ENCODE data around the gene GSC2.

The GSC2 gene

DNA sequence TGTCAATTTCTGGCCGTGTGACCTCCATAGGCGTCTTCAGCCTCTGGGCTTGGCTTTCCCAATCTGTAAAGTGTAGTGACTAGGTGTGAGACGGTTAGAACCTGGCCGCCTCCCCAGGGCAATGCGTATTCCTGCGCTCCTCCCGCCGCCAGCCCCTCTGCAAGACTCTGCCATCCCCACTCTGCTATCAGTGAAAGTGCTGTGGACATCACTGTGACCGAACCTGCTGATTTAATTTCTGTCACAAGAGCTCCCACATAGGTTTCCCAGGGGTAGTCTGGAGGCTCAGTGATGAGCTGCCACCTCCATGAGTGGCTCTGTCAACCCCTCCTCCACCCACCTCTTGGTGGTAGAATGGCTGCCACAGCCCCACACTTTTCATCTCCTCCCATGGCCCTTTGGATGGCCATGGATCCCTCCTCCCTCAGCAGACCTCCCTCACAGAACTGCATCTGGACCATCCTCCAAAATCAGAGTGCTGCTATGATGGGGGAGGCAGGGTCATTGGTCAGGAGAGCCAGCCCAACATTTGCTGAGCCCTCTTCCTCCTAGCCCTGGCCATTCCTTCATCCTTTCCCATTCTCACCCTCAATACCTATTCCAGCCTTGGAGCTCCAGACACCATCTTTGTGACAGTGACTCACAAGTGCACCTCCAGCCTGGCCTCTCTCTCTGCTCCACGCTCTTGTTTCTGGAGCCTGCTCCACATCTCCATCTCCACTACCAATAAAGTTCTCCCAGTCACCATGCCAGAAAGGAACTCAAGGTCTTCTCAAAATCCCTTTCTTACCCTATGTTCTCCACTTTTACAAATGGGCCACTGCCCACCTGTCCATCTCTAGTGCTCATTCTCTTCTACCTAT is 1.5 kb upstream of the GSC2 start:
- TF ChIP-seq YY1 (IDR thresholded peaks at IDR 0.05; ENCODE audit: low read depth) = no peak
- TF ChIP-seq TEAD4 (IDR thresholded peaks at IDR 0.05) = no peak
- TF ChIP-seq FOXM1 (IDR thresholded peaks at IDR 0.05; ENCODE audit: borderline replicate concordance, low read depth) = no peak
- TF ChIP-seq, protein P1, sequence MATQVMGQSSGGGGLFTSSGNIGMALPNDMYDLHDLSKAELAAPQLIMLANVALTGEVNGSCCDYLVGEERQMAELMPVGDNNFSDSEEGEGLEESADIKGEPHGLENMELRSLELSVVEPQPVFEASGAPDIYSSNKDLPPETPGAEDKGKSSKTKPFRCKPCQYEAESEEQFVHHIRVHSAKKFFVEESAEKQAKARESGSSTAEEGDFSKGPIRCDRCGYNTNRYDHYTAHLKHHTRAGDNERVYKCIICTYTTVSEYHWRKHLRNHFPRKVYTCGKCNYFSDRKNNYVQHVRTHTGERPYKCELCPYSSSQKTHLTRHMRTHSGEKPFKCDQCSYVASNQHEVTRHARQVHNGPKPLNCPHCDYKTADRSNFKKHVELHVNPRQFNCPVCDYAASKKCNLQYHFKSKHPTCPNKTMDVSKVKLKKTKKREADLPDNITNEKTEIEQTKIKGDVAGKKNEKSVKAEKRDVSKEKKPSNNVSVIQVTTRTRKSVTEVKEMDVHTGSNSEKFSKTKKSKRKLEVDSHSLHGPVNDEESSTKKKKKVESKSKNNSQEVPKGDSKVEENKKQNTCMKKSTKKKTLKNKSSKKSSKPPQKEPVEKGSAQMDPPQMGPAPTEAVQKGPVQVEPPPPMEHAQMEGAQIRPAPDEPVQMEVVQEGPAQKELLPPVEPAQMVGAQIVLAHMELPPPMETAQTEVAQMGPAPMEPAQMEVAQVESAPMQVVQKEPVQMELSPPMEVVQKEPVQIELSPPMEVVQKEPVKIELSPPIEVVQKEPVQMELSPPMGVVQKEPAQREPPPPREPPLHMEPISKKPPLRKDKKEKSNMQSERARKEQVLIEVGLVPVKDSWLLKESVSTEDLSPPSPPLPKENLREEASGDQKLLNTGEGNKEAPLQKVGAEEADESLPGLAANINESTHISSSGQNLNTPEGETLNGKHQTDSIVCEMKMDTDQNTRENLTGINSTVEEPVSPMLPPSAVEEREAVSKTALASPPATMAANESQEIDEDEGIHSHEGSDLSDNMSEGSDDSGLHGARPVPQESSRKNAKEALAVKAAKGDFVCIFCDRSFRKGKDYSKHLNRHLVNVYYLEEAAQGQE (IDR thresholded peaks at IDR 0.05; ENCODE audit: low read depth) = no peak

DNA sequence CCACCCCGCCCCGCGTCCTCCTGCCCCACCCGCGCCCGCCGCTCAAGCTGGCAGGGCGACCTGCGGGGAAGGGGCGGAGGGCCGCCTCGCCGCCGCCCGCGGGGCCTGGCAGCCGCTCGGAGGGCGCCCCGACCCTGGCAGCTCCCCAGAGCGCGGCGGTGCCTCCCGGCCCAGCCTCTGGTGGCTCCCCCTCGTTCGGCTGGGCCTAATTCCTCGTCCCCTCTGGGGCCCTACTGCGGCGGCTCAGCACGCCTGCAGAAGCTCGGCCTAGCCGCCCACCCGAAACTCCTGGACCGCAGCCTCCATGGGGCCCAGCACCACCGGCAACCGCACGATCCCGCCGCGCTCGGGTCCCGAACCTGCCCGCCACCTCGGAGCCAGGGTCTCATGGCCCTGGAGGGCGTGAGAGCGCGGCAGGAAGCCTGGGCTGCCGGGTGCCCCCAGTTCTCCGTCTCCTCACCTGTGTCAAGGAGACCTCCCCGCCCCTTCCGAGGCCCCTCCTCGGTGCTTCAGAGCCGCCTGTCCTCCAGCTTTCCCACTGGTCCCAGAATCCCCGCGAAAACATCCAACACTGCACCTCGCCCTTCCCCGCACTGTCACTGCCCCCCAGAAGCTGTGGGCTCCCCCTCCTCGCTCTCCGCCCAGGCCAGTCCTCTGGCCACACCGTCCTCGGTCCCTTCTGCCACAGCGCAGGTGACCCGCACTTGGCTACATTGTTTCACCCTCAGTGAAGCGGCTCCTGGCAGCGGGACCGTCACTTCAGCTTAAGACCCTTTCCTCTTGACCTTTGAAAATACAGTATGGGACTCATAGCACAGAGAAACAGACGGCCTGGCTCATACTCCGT is 613 bp upstream of the GSC2 start:
- TF ChIP-seq EGR1 (IDR thresholded peaks at IDR 0.05) = no peak
- TF ChIP-seq ZBTB7A (IDR thresholded peaks at IDR 0.05; ENCODE audit: low read depth) = no peak
- no peak for TF ChIP-seq CREB1 (IDR thresholded peaks at IDR 0.05; ENCODE audit: low read depth)
- no peak for TF ChIP-seq RAD21 (IDR thresholded peaks at IDR 0.05; ENCODE audit: low read depth)
- TF ChIP-seq FOXM1 (IDR thresholded peaks at IDR 0.05; ENCODE audit: borderline replicate concordance, low read depth) = no peak
- no peak for TF ChIP-seq TAF1 (IDR thresholded peaks at IDR 0.05; ENCODE audit: low read depth)
- no peak for TF ChIP-seq NFIC (IDR thresholded peaks at IDR 0.05)
- TF ChIP-seq, protein P1 (IDR thresholded peaks at IDR 0.05; ENCODE audit: low read depth) = no peak
- TF ChIP-seq, protein P2, sequence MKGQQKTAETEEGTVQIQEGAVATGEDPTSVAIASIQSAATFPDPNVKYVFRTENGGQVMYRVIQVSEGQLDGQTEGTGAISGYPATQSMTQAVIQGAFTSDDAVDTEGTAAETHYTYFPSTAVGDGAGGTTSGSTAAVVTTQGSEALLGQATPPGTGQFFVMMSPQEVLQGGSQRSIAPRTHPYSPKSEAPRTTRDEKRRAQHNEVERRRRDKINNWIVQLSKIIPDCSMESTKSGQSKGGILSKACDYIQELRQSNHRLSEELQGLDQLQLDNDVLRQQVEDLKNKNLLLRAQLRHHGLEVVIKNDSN (IDR thresholded peaks at IDR 0.05) = no peak
- no peak for TF ChIP-seq CEBPB (IDR thresholded peaks at IDR 0.05)

DNA sequence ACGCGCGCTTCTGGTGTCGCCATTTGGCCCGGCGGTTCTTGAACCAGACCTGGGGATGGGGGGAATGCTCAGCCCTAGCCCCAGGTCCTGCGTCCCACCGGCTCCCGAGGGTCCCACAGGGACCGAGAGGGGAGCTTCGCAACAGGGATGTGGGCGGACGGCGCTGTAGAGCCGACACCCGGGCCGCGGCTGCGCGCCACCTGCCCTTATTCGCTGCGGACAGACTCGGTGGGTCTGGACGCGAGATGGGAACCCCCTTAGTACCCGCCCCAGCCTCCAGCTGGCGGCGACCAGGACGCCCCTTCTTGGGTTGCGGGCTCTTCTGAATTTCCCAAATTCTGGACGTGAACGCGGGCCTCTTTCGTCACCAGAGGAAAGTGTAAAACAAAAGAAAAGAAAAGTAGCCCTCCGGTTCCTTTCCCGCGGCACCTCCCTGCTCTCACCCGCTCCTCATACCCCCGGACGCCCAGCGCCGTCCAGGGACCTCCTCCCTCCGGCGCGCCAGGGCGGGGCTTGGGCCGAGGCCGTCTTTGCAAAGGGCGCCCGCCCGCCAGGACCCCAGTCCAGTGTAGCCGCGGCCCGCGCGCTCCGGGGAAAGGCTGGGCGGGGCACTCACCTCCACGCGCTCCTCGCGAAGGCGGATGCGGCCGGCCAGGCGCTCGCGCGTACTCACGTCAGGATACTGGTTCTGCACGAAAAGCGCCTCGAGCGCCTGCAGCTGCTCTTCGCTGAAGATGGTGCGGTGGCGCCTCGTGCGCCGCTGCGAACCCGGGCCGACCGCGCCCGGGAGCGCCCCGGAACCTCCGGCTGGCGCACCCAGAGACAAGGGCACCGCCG is 827 bp downstream of the GSC2 start:
- TF ChIP-seq, protein P3, sequence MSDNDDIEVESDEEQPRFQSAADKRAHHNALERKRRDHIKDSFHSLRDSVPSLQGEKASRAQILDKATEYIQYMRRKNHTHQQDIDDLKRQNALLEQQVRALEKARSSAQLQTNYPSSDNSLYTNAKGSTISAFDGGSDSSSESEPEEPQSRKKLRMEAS (IDR thresholded peaks at IDR 0.05) = peak; percentile 46; the same call in 1 of the 2 replicates
- no peak for TF ChIP-seq CEBPB (IDR thresholded peaks at IDR 0.05)

DNA sequence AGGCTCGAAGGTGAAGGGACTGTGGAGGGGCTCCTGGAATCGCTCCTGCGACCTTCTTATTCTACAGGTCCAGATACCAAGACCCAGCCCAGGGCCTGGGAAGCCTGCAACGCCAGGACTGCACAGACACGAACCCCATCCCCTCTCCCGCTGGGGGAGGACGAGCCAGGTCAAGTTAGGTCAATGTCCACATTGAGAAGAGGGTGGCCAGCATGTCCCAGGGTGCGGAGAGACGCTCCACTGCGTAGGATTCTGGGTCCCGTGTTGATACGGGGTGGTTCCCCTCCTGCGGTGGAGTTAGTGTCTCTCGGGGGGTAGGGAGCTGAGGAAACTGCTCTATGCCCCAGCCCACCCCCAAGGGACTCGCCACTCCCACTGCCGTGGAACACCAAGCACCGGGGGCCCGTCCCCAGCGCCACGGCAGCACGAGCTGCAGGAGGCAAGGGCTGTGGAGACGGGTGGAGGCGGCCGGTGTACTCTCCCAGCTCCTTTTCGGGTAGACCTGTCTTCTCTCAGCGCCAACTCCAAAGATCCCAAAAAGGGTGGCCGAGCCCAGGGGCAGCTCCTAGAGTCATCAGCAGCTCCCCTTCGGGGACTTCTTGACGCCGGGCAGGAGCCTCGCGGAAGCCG is 1.6 kb downstream of the GSC2 start:
- TF ChIP-seq RAD21 (IDR thresholded peaks at IDR 0.05; ENCODE audit: low read depth) (no peak), CREB1 (IDR thresholded peaks at IDR 0.05; ENCODE audit: low read depth) (no peak), YY1 (IDR thresholded peaks at IDR 0.05; ENCODE audit: low read depth) (no peak), TAF1 (IDR thresholded peaks at IDR 0.05; ENCODE audit: low read depth) (no peak), ZBTB7A (IDR thresholded peaks at IDR 0.05; ENCODE audit: low read depth) (no peak), TCF12 (IDR thresholded peaks at IDR 0.05; ENCODE audit: low read depth) (no peak), NFIC (IDR thresholded peaks at IDR 0.05) (no peak), EGR1 (IDR thresholded peaks at IDR 0.05) (no peak), EP300 (IDR thresholded peaks at IDR 0.05; ENCODE audit: borderline replicate concordance) (no peak), CEBPB (IDR thresholded peaks at IDR 0.05) (no peak), TEAD4 (IDR thresholded peaks at IDR 0.05) (no peak), FOXM1 (IDR thresholded peaks at IDR 0.05; ENCODE audit: borderline replicate concordance, low read depth) (no peak)
- TF ChIP-seq, protein P1 (IDR thresholded peaks at IDR 0.05; ENCODE audit: low read depth) = no peak
- TF ChIP-seq, protein P3 (IDR thresholded peaks at IDR 0.05) = no peak
- TF ChIP-seq, protein P2 (IDR thresholded peaks at IDR 0.05) = no peak
